ENCODE data around the gene MRPL52.

MRPL52 gene

GRCh38 chr14:22877000-22877501, 47.4 kb downstream of the MRPL52 start:
- Histone ChIP-seq H3K4me3 (no peak overlapping the region), H3K9me3 (ENCODE audit: low read depth, low read length) (no peaks in the 10 kb centered on the region), H3K36me3 (ENCODE audit: insufficient read depth, low read length) (no peaks in the 10 kb centered on the region), H3K27ac (no peak overlapping the region), H3K9ac (ENCODE audit: insufficient read length) (no peak overlapping the region)
- DNase-seq (ENCODE audit: low read depth, low spot score): no peak
- TF ChIP-seq EZH2 (IDR thresholded peaks at IDR 0.05): no peak

GRCh38 chr14:22878271-22879246, 48.9 kb downstream of the MRPL52 start:
- H3K36me3 ChIP-seq (ENCODE audit: insufficient read depth, low read length): no peaks in the 10 kb centered on the region
- no peak overlapping the region for H3K9ac ChIP-seq (ENCODE audit: insufficient read length)
- no peak for TF ChIP-seq FOXP2 (optimal IDR thresholded peaks at IDR 0.05; ENCODE audit: control extremely low read depth, extremely low read length, insufficient read depth)
- TF ChIP-seq EZH2 (IDR thresholded peaks at IDR 0.05): no peak
- no peak for TF ChIP-seq POLR2AphosphoS5 (IDR thresholded peaks at IDR 0.05; ENCODE audit: borderline replicate concordance, low read depth, low read length)
- no peak overlapping the region for H3K27ac ChIP-seq
- no peaks in the 10 kb centered on the region for H3K9me3 ChIP-seq (ENCODE audit: low read depth, low read length)
- DNase-seq (ENCODE audit: low read depth, low spot score): no peak
- no peak overlapping the region for H3K4me3 ChIP-seq

GRCh38 chr14:22882064-22882463, 52.4 kb downstream of the MRPL52 start:
- no peak for TF ChIP-seq POLR2AphosphoS5 (IDR thresholded peaks at IDR 0.05; ENCODE audit: borderline replicate concordance, low read depth, low read length)
- TF ChIP-seq EZH2 (IDR thresholded peaks at IDR 0.05): no peak
- TF ChIP-seq FOXP2 (optimal IDR thresholded peaks at IDR 0.05; ENCODE audit: control extremely low read depth, extremely low read length, insufficient read depth): no peak
- Histone ChIP-seq H3K4me3 (no peak overlapping the region), H3K27ac (no peak overlapping the region), H3K9me3 (ENCODE audit: low read depth, low read length) (no peaks in the 10 kb centered on the region), H3K36me3 (ENCODE audit: insufficient read depth, low read length) (no peaks in the 10 kb centered on the region), H3K9ac (ENCODE audit: insufficient read length) (no peak overlapping the region)
- DNase-seq (ENCODE audit: low read depth, low spot score): no peak

DNA sequence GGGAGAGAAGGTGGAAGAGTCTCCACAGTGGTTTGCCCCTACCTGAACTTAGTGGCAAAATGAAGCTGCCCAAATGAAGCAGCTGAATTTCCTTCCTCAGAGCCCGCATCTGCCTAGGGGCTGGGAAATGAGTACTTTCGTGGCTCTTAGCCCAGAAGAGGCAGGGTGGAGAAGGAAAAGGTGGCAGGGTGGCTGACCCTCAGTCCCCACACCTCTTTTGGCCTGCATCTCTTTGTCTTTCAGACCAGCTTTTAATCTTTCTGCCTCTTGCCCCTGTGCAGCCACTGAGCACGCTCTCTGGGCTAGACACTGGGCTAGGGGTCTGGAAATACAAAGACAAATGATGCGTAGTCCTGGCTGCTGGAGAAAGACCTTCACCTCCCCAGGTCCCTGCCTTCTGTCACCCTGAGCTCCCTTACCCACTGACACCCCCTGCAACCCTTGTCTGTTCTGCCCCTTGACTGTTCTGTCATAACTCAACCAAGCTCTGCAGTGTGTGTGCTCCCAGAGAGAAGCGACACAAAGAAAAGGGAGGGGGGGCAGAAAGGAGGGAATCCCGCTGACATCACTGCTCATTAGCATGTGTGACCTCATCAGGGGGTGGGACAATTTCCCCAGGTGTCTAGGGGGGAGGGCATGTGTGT, 53.0 kb downstream of the MRPL52 start:
- TF ChIP-seq EZH2 (IDR thresholded peaks at IDR 0.05) (no peak), POLR2AphosphoS5 (IDR thresholded peaks at IDR 0.05; ENCODE audit: borderline replicate concordance, low read depth, low read length) (no peak), FOXP2 (optimal IDR thresholded peaks at IDR 0.05; ENCODE audit: control extremely low read depth, extremely low read length, insufficient read depth) (no peak)
- H3K4me3 ChIP-seq: no peak overlapping the region

DNA sequence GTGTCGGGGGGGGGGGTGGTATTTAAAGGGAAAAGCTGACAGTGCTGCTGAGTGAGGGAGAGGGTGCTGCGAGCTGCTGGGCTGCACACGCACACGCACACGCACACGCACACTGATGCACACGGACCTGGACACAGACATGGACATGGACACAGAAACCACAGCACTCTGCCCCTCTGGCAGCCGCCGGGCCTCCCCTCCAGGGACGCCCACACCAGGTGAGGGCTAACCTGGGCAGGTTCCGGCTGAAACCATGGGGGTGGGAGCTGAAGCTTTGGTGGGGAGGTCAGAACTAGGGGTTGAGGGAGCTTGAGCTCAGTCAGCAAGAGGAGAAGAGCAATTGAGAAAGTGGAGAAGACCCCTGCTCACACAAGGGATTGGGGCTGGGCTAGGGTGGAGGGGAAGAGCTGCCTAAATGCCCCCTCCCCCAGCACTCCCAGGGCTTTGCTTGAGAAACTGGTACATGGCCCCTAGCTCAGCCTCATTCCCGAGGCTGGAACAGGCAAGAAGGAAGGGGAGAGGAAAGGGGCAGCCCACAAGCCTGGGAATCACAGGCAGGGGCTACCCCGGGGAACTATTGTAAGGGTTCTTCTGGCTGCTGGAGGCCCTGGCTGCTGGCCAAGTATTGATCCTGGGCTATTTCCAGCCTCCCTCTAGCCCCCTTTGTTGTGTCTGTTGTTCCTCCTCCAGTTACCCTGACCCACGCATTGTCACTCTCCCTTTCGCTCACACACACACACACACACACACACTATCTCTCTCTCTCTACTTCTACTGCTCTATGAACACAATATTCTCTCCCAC, 53.7 kb downstream of the MRPL52 start, which contains the start of gene REM2:
TSS of gene REM2 (plus strand) at position 50 of the 804 bp plus-strand sequence. CDS start at position 116, 66 bp downstream.
- H3K9ac ChIP-seq (ENCODE audit: insufficient read length): peak within 1 kb of the TSS; percentile 33

More for the DNA sequence above, 53.0 kb downstream of the MRPL52 start:
- Histone ChIP-seq H3K9ac (ENCODE audit: insufficient read length) (peak overlapping the region; percentile 33), H3K27ac (no peak overlapping the region), H3K36me3 (ENCODE audit: insufficient read depth, low read length) (no peaks in the 10 kb centered on the region), H3K9me3 (ENCODE audit: low read depth, low read length) (no peaks in the 10 kb centered on the region)
- DNase-seq (ENCODE audit: low read depth, low spot score): no peak

GRCh38 chr14:22884076-22884737, 54.5 kb downstream of the MRPL52 start:
- no peak for DNase-seq (ENCODE audit: low read depth, low spot score)
- no peaks in the 10 kb centered on the region for H3K36me3 ChIP-seq (ENCODE audit: insufficient read depth, low read length)
- no peak overlapping the region for H3K4me3 ChIP-seq
- H3K27ac ChIP-seq: no peak overlapping the region
- no peak overlapping the region for H3K9ac ChIP-seq (ENCODE audit: insufficient read length)
- no peaks in the 10 kb centered on the region for H3K9me3 ChIP-seq (ENCODE audit: low read depth, low read length)
- TF ChIP-seq EZH2 (IDR thresholded peaks at IDR 0.05) (no peak), FOXP2 (optimal IDR thresholded peaks at IDR 0.05; ENCODE audit: control extremely low read depth, extremely low read length, insufficient read depth) (no peak), POLR2AphosphoS5 (IDR thresholded peaks at IDR 0.05; ENCODE audit: borderline replicate concordance, low read depth, low read length) (no peak)

More for the DNA sequence above, 53.7 kb downstream of the MRPL52 start, which contains the start of gene REM2:
- Histone ChIP-seq H3K4me3 (no peak within 1 kb of the TSS), H3K27ac (no peak within 1 kb of the TSS), H3K36me3 (ENCODE audit: insufficient read depth, low read length) (no peaks in the 10 kb centered on the region), H3K9me3 (ENCODE audit: low read depth, low read length) (no peaks in the 10 kb centered on the region)
- no peak for TF ChIP-seq POLR2AphosphoS5 (IDR thresholded peaks at IDR 0.05; ENCODE audit: borderline replicate concordance, low read depth, low read length)
- TF ChIP-seq EZH2 (IDR thresholded peaks at IDR 0.05): no peak
- TF ChIP-seq FOXP2 (optimal IDR thresholded peaks at IDR 0.05; ENCODE audit: control extremely low read depth, extremely low read length, insufficient read depth): no peak
- no peak for DNase-seq (ENCODE audit: low read depth, low spot score)

Data from SK-N-MC (cell line).